CD4-positive, alpha-beta memory T cell (primary cell): Measurements from ENCODE around the gene GCA. TPM values are rescaled to one million over a fixed set of nuclear protein-coding genes. Genes with fewer than 3 reads are reported as not detected.

Source experiments
- CTCF ChIA-PET: fragments of 350-600 bp; sonication (Branson Sonifier 250); formaldehyde crosslinking; loops from one replicate; lab custom pipeline; 2021; ENCODE audit warnings: inconsistent platforms; ENCODE audit not compliant: partially characterized antibody; lab: Charles Lee
- POLR2A ChIA-PET: fragments of 350-600 bp; sonication (Branson Sonifier 250); formaldehyde crosslinking; loops from one replicate; lab custom pipeline; 2021; ENCODE audit not compliant: partially characterized antibody; lab: Charles Lee
- DNase-seq, 5 donors: peaks; one replicate each; pipeline versions ENCODE4 v3.0.0 to v3.0.0-alpha.2; 2020 to 2022; ENCODE audit warnings: mixed read lengths in 1 of 5
- H3K27ac ChIP-seq: one replicate; pipeline ENCODE4 v1.7.0; 2013; ENCODE audit warnings: low read depth, low read length
- H3K27me3 ChIP-seq: 2 replicates; pipeline ENCODE4 v1.7.0; 2013; ENCODE audit warnings: mild to moderate bottlenecking, low read length, moderate library complexity; ENCODE audit not compliant: insufficient read depth
- H3K36me3 ChIP-seq: 2 replicates; pipeline ENCODE4 v1.7.0; 2013; ENCODE audit warnings: mild to moderate bottlenecking, low read length, moderate library complexity; ENCODE audit not compliant: insufficient read depth
- H3K4me1 ChIP-seq: 2 replicates; pipeline ENCODE4 v1.7.0; 2013; ENCODE audit warnings: mild to moderate bottlenecking, low read length, moderate library complexity; ENCODE audit not compliant: insufficient read depth
- H3K4me3 ChIP-seq, 2 donors: one replicate each; pipeline ENCODE4 v1.7.0; 2013; ENCODE audit warnings: low read length in 2 of 2, mild to moderate bottlenecking in 1 of 2
- H3K9me3 ChIP-seq, 2 donors: one replicate each; pipeline ENCODE4 v1.7.0; 2013; ENCODE audit warnings: low read length in 2 of 2, control low read depth in 1 of 2; ENCODE audit not compliant: control insufficient read depth in 1 of 2
- H3K27ac Mint-ChIP-seq, 7 donors: one replicate each; pipeline ENCODE4 v1.8.0; 2020 to 2021; ENCODE audit warnings: mixed read lengths in 7 of 7, mild to moderate bottlenecking in 6 of 7, inconsistent platforms in 3 of 7, moderate library complexity in 3 of 7
- H3K27me3 Mint-ChIP-seq, 2 donors: one replicate each; pipeline ENCODE4 v1.8.0; 2020 to 2021; ENCODE audit warnings: mixed read lengths in 2 of 2
- H3K36me3 Mint-ChIP-seq, 2 donors: one replicate each; pipeline ENCODE4 v1.8.0; 2020 to 2021; ENCODE audit warnings: mixed read lengths in 2 of 2, inconsistent platforms in 1 of 2, mild to moderate bottlenecking in 1 of 2
- H3K4me1 Mint-ChIP-seq, 4 donors: one replicate each; pipeline ENCODE4 v1.8.0; 2020 to 2021; ENCODE audit warnings: mixed read lengths in 4 of 4, mild to moderate bottlenecking in 1 of 4
- H3K4me3 Mint-ChIP-seq, 8 donors: one replicate each; pipeline ENCODE4 v1.8.0; 2020 to 2021; ENCODE audit warnings: mixed read lengths in 8 of 8, mild to moderate bottlenecking in 7 of 8, moderate library complexity in 6 of 8, inconsistent platforms in 3 of 8
- H3K9me3 Mint-ChIP-seq, 8 donors: one replicate each; pipeline ENCODE4 v1.8.0; 2020 to 2021; ENCODE audit warnings: mixed read lengths in 8 of 8, mild to moderate bottlenecking in 5 of 8, inconsistent platforms in 3 of 8, moderate library complexity in 1 of 8
- intact Hi-C: fragments of 100-400 bp; cut with micrococcal nuclease; formaldehyde crosslinking; loops from one replicate; pipeline ENCODE4 v1.15.1; 2023
- polyA plus RNA-seq, 2 donors: library from polyadenylated mRNA; unstranded; fragments of 300-500 nt; fragmentation: Illumina TruSeq; gene quantifications; one replicate each; pipeline ENCODE4 v1.2.3, GENCODE V29; 2021
- total RNA-seq, 2 experiments: library from RNA; stranded (reverse); gene quantifications; one replicate each; pipeline ENCODE4 v1.2.3, GENCODE V29; 2021

GCA gene
- 10 to 100 TPM; 11.5 to 11.9 TPM for total RNA-seq
- 10 to 100 TPM; 10.9 to 16.8 TPM for polyA plus RNA-seq

- peak; percentile 97 to 98 (median 98) for DNase-seq
- no peaks in the 10 kb centered on the region for H3K27me3 Mint-ChIP-seq
- peak within 1 kb of the TSS; percentile 50 to 90 for H3K4me3 ChIP-seq
- H3K27me3 ChIP-seq: no peaks in the 10 kb centered on the region
- peak within 1 kb of the TSS; percentile 60 for H3K27ac ChIP-seq
- intact Hi-C loops: loop anchor here (1.0 kb wide), 1 partner anchor 26 kb away; the partner anchor contains the start of gene IFIH1
- H3K4me1 ChIP-seq: peaks cover 10% of the 10 kb centered on the region
- H3K4me3 Mint-ChIP-seq: peak within 1 kb of the TSS; percentile 87 to 97 (median 91)
- peak within 1 kb of the TSS; percentile 61 to 96 (median 91) for H3K27ac Mint-ChIP-seq
- CTCF ChIA-PET: interaction anchor here (0.9 to 2.5 kb wide), 5 partner anchors 10 to 390 kb away, joined by 3 to 16 read pairs (median 14); partner anchors contain the start of gene IFIH1
- H3K4me1 Mint-ChIP-seq: peaks cover 11 to 20% (median 16%) of the 10 kb centered on the region in 4 donors
- no peaks in the 10 kb centered on the region for H3K36me3 ChIP-seq
- H3K9me3 ChIP-seq: no peaks in the 10 kb centered on the region
- peaks cover 0 to 3% (median 0%) of the 10 kb centered on the region in 8 donors for H3K9me3 Mint-ChIP-seq
- POLR2A ChIA-PET: interaction anchor here (2.7 kb wide), 1 partner anchor 25 kb away, joined by 28 read pairs; the partner anchor contains the start of gene IFIH1
- H3K36me3 Mint-ChIP-seq: peaks cover 3 to 5% of the 10 kb centered on the region in 2 donors
Measured at GRCh38 chr2:162343824-162344616, at the start of gene GCA. GCA (plus strand) TSS chr2:162344132; CDS start chr2:162344249, 117 bp downstream.

GRCh38 chr2:162295009-162295408 is 48.9 kb upstream of the GCA start:
- Histone ChIP-seq H3K4me1 (no peaks in the 10 kb centered on the region), H3K36me3 (peaks cover 7% of the 10 kb centered on the region), H3K27me3 (no peaks in the 10 kb centered on the region), H3K27ac (no peak overlapping the region), H3K4me3 (no peak overlapping the region), H3K9me3 (no peaks in the 10 kb centered on the region)
- no peak overlapping the region for H3K27ac Mint-ChIP-seq
- no peak for DNase-seq
- peaks cover 10 to 32% of the 10 kb centered on the region in 2 donors for H3K36me3 Mint-ChIP-seq
- H3K27me3 Mint-ChIP-seq: no peaks in the 10 kb centered on the region
- POLR2A ChIA-PET: no interaction called here
- no peaks in the 10 kb centered on the region for H3K9me3 Mint-ChIP-seq
- H3K4me1 Mint-ChIP-seq: peaks cover 0 to 4% (median under 1%) of the 10 kb centered on the region in 4 donors
- no peak overlapping the region for H3K4me3 Mint-ChIP-seq
- CTCF ChIA-PET: interaction anchor here (1.0 to 6.1 kb wide), 4 partner anchors 9 to 141 kb away, joined by 3 to 77 read pairs (median 19); partner anchors contain the start of gene GCG
- intact Hi-C loops: no loop called here

GRCh38 chr2:162297925-162298552 is 45.9 kb upstream of the GCA start:
- Mint-ChIP-seq H3K27me3 (no peaks in the 10 kb centered on the region), H3K9me3 (no peaks in the 10 kb centered on the region), H3K27ac (no peak overlapping the region), H3K36me3 (peaks cover 4 to 12% of the 10 kb centered on the region in 2 donors), H3K4me1 (peaks cover 0 to 4% (median under 1%) of the 10 kb centered on the region in 4 donors), H3K4me3 (no peak overlapping the region)
- intact Hi-C loops: loop anchor here (1.0 kb wide), 2 partner anchors 77 to 145 kb away; no protein-coding TSS in a partner anchor
- Histone ChIP-seq H3K4me3 (no peak overlapping the region), H3K36me3 (peaks cover 9% of the 10 kb centered on the region), H3K4me1 (peaks cover 6% of the 10 kb centered on the region), H3K9me3 (no peaks in the 10 kb centered on the region), H3K27ac (no peak overlapping the region), H3K27me3 (no peaks in the 10 kb centered on the region)
- CTCF ChIA-PET: interaction anchor here (0.8 to 10.0 kb wide), 32 partner anchors 10 to 711 kb away, joined by 3 to 141 read pairs (median 4); partner anchors contain the start of genes GCA, GCG and IFIH1
- POLR2A ChIA-PET: no interaction called here
- peak; percentile 55 to 66 (median 62) for DNase-seq

GRCh38 chr2:162298669-162299335 is 45.1 kb upstream of the GCA start:
- Mint-ChIP-seq H3K4me1 (peaks cover 0 to 5% (median 2%) of the 10 kb centered on the region in 4 donors), H3K27me3 (no peaks in the 10 kb centered on the region), H3K36me3 (peaks cover 4 to 13% of the 10 kb centered on the region in 2 donors), H3K4me3 (no peak overlapping the region), H3K9me3 (no peaks in the 10 kb centered on the region), H3K27ac (peak overlapping the region in 1 of 7 donors; percentile 58)
- intact Hi-C loops: loop anchor here (1.0 kb wide), 2 partner anchors 78 to 146 kb away; no protein-coding TSS in a partner anchor
- no peaks in the 10 kb centered on the region for H3K27me3 ChIP-seq
- H3K9me3 ChIP-seq: no peaks in the 10 kb centered on the region
- peaks cover 6% of the 10 kb centered on the region for H3K4me1 ChIP-seq
- peaks cover 9% of the 10 kb centered on the region for H3K36me3 ChIP-seq
- ChIA-PET CTCF (interaction anchor here (0.8 to 10.0 kb wide), 28 partner anchors 11 to 712 kb away, joined by 3 to 141 read pairs (median 6); partner anchors contain the start of genes DPP4, GCA, GCG and IFIH1), POLR2A (no interaction called here)
- no peak for DNase-seq
- H3K4me3 ChIP-seq: no peak overlapping the region
- no peak overlapping the region for H3K27ac ChIP-seq

GRCh38 chr2:162300266-162300665 is 43.7 kb upstream of the GCA start:
- CTCF ChIA-PET: interaction anchor here (0.9 to 10.0 kb wide), 12 partner anchors 11 to 152 kb away, joined by 3 to 141 read pairs (median 16); partner anchors contain the start of genes GCA, GCG and IFIH1
- Histone ChIP-seq H3K36me3 (peaks cover 9% of the 10 kb centered on the region), H3K4me3 (no peak overlapping the region), H3K27me3 (no peaks in the 10 kb centered on the region), H3K4me1 (peaks cover 6% of the 10 kb centered on the region), H3K27ac (no peak overlapping the region), H3K9me3 (no peaks in the 10 kb centered on the region)
- H3K4me3 Mint-ChIP-seq: no peak overlapping the region
- H3K36me3 Mint-ChIP-seq: peaks cover 4 to 11% of the 10 kb centered on the region in 2 donors
- intact Hi-C loops: no loop called here
- peaks cover 0 to 5% (median 2%) of the 10 kb centered on the region in 4 donors for H3K4me1 Mint-ChIP-seq
- H3K27me3 Mint-ChIP-seq: no peaks in the 10 kb centered on the region
- no peak for DNase-seq
- no peak overlapping the region for H3K27ac Mint-ChIP-seq
- POLR2A ChIA-PET: no interaction called here
- no peaks in the 10 kb centered on the region for H3K9me3 Mint-ChIP-seq

GRCh38 chr2:162301151-162301804 is 42.7 kb upstream of the GCA start:
- Histone ChIP-seq H3K36me3 (peaks cover 9% of the 10 kb centered on the region), H3K9me3 (no peaks in the 10 kb centered on the region), H3K27me3 (no peaks in the 10 kb centered on the region), H3K4me1 (peaks cover 6% of the 10 kb centered on the region), H3K4me3 (no peak overlapping the region), H3K27ac (no peak overlapping the region)
- intact Hi-C loops: loop anchor here (1.0 kb wide), 2 partner anchors 17 to 715 kb away; partner anchors contain the start of gene IFIH1
- Mint-ChIP-seq H3K4me3 (no peak overlapping the region), H3K4me1 (peaks cover 0 to 3% (median 2%) of the 10 kb centered on the region in 4 donors), H3K9me3 (no peaks in the 10 kb centered on the region), H3K27me3 (no peaks in the 10 kb centered on the region), H3K36me3 (peaks cover 3 to 13% of the 10 kb centered on the region in 2 donors), H3K27ac (no peak overlapping the region)
- POLR2A ChIA-PET: interaction anchor here (1.0 kb wide), 1 partner anchor 18 kb away, joined by 3 read pairs; the partner anchor contains the start of gene IFIH1
- CTCF ChIA-PET: interaction anchor here (0.8 to 10.0 kb wide), 11 partner anchors 9 to 153 kb away, joined by 3 to 141 read pairs (median 7); partner anchors contain the start of gene IFIH1
- peak; percentile 44 to 61 (median 53) for DNase-seq
